Measurements from ENCODE around the gene DCST1. TPM values are rescaled to one million over a fixed set of nuclear protein-coding genes. Genes with fewer than 3 reads are reported as not detected.

The DCST1 gene
- total RNA-seq, 1 experiment from 2014 or later = 0.15 TPM

- TF ChIP-seq CTCF (IDR thresholded peaks at IDR 0.05) = no peak
- TF ChIP-seq USF2 (CRISPR knock-in tag; IDR thresholded peaks at IDR 0.05) = no peak
- no peak for TF ChIP-seq FOXP1 (CRISPR knock-in tag; IDR thresholded peaks at IDR 0.05; ENCODE audit: borderline replicate concordance)
- TF ChIP-seq CBFB (CRISPR knock-in tag; IDR thresholded peaks at IDR 0.05; ENCODE audit: low read depth) = no peak
- TF ChIP-seq NR2C2 (CRISPR knock-in tag; IDR thresholded peaks at IDR 0.05) = no peak
- TF ChIP-seq ZNF512 (CRISPR knock-in tag; IDR thresholded peaks at IDR 0.05; ENCODE audit: borderline replicate concordance) = no peak
- no peak for TF ChIP-seq ZBTB43 (CRISPR knock-in tag; IDR thresholded peaks at IDR 0.05)
- TF ChIP-seq TP53 (CRISPR knock-in tag; IDR thresholded peaks at IDR 0.05) = no peak
- no peak for TF ChIP-seq MAX (CRISPR knock-in tag; IDR thresholded peaks at IDR 0.05)
- no peak for TF ChIP-seq ZNF532 (CRISPR knock-in tag; IDR thresholded peaks at IDR 0.05; ENCODE audit: borderline replicate concordance)
- no peak for TF ChIP-seq ATF6 (CRISPR knock-in tag; IDR thresholded peaks at IDR 0.05)
These were observed 40.0 kb downstream of the DCST1 start (continued) for GRCh38 chr1:155073377-155074242.

- CTCF ChIA-PET = interaction anchor here (0.6 to 7.7 kb wide), 10 partner anchors 10 to 319 kb away, joined by 3 to 109 read pairs (median 4); partner anchors contain the start of genes ADAM15, EFNA4 and KRTCAP2
- Mint-ChIP-seq H3K9me3 (no peaks in the 10 kb centered on the region), H3K4me3 (no peak overlapping the region), H3K27ac (no peak overlapping the region), H3K4me1 (peaks cover 34% of the 10 kb centered on the region), H3K36me3 (no peaks in the 10 kb centered on the region), H3K27me3 (ENCODE audit: low read depth) (peaks cover 75% of the 10 kb centered on the region)
- no peak for ATAC-seq
- POLR2A ChIA-PET = no interaction called here
- no peak for DNase-seq (ENCODE audit: low spot score)
- TF ChIP-seq ATF3 (CRISPR knock-in tag; conservative IDR thresholded peaks at IDR 0.05) (no peak), TP53 (CRISPR knock-in tag; IDR thresholded peaks at IDR 0.05) (no peak), ZNF532 (CRISPR knock-in tag; IDR thresholded peaks at IDR 0.05; ENCODE audit: borderline replicate concordance) (no peak), ATF6 (CRISPR knock-in tag; IDR thresholded peaks at IDR 0.05) (no peak)
These were observed 41.9 kb downstream of the DCST1 start for GRCh38 chr1:155075535-155075934.
